Fibroblast of skin of left quadriceps (primary cell): Measurements from ENCODE around the gene ITIH6.

ENCODE experiments used
- DNase-seq, 2 experiments: peaks; one replicate each; pipeline ENCODE4 v3.0.0-alpha.2; 2013; ENCODE audit warnings: low read depth in 2 of 2

Gene ITIH6

DNA sequence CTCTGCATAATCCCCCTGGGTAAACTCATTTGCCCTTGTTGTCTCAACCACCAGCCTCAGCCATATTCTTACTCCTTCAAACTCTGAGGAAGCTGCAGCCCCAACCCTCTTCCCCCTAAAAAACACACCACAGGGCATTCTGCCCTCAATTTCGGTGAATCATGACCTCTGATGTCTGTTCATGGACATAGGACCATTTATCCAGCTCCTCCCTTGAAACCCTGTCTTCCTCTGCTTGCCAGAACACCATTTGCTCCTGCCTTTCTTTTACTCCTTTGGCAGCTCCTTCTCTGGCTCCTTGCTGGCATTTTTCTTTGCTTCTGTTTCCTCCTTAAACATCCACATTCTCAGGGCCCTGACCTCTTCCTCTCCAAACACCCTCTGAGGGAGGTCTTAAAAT lies 87.1 kb downstream of the ITIH6 start:
- no peak for DNase-seq

DNA sequence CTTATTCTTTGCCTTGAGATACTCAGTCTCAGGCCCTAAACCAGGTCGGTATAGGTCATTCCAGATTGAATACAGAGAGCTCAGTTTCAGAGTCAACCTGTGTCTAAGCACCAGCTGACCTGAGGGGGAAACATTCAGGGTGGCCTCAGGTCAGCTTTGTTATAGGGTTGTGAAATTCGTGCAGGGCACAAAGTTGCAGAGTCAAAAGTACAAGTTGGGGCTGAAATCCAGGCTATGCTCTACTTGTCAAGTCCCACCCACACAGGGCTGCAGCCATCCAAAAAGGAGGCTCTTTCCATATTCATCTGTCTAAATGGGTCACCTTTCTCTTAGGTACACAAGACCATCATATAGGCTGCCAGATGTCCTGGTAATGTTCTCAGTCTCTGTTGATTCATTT lies 89.7 kb downstream of the ITIH6 start:
- no peak for DNase-seq
